KMS-11 (cell line): Measurements from ENCODE around the gene PSME3.

ENCODE experiments used
- H2AFZ ChIP-seq: fragments of 200-600 bp; sonication (generic); 2 replicates; pipeline ENCODE4 v1.6.1; 2016; ENCODE audit warnings: antibody characterized with exemption, mixed run types, low read depth
- H3K27ac ChIP-seq: fragments of 200-600 bp; sonication (generic); 2 replicates; pipeline ENCODE4 v1.6.1; 2016; ENCODE audit warnings: mild to moderate bottlenecking, mixed run types
- H3K27me3 ChIP-seq: fragments of 200-600 bp; sonication (generic); 2 replicates; pipeline ENCODE4 v1.6.1; 2017; ENCODE audit warnings: mild to moderate bottlenecking, low read depth, mixed run types, moderate library complexity; ENCODE audit not compliant: insufficient read depth
- H3K36me3 ChIP-seq: fragments of 200-600 bp; sonication (generic); 2 replicates; pipeline ENCODE4 v1.6.1; 2017; ENCODE audit warnings: mild to moderate bottlenecking, mixed run types; ENCODE audit not compliant: insufficient read depth
- H3K4me1 ChIP-seq: fragments of 200-600 bp; sonication (generic); 2 replicates; pipeline ENCODE4 v1.6.1; 2016; ENCODE audit warnings: mild to moderate bottlenecking, low read depth, mixed run types; ENCODE audit not compliant: poor library complexity, severe bottlenecking
- H3K4me2 ChIP-seq: fragments of 200-600 bp; sonication (generic); 2 replicates; pipeline ENCODE4 v1.7.0; 2016; ENCODE audit warnings: mild to moderate bottlenecking, mixed run types
- H3K4me3 ChIP-seq: fragments of 200-600 bp; sonication (generic); IDR thresholded peaks from 2 replicates; pipeline ENCODE4 v1.6.1; 2017; ENCODE audit warnings: low read depth, low read length, mixed read lengths; ENCODE audit not compliant: insufficient read depth
- H3K79me2 ChIP-seq: fragments of 200-600 bp; sonication (generic); 2 replicates; pipeline ENCODE4 v1.6.1; 2016; ENCODE audit warnings: low read depth, mixed run types; ENCODE audit not compliant: insufficient read depth
- H3K9ac ChIP-seq: fragments of 200-600 bp; sonication (generic); 2 replicates; pipeline ENCODE4 v1.6.1; 2016; ENCODE audit warnings: mild to moderate bottlenecking, mixed run types
- H4K20me1 ChIP-seq: fragments of 200-600 bp; sonication (generic); 2 replicates; pipeline ENCODE4 v1.6.1; 2016; ENCODE audit warnings: mild to moderate bottlenecking, mixed run types; ENCODE audit not compliant: insufficient read depth
- CTCF ChIP-seq: fragments of 200-600 bp; sonication (generic); conservative IDR thresholded peaks from 2 replicates; pipeline ENCODE4 v1.6.1; 2017; ENCODE audit warnings: low read depth, mild to moderate bottlenecking, antibody characterized with exemption, low read length, moderate library complexity, mixed read lengths

PSME3 gene

GRCh38 chr17:42819939-42820535 lies 13.2 kb upstream of the PSME3 start:
- Histone ChIP-seq H3K36me3 (peaks cover 8% of the 10 kb centered on the region; the same call in 1 of the 2 replicates), H3K79me2 (peaks cover 26% of the 10 kb centered on the region), H3K9ac (no peak overlapping the region), H3K4me1 (peaks cover 37% of the 10 kb centered on the region), H3K27me3 (no peaks in the 10 kb centered on the region), H4K20me1 (no peaks in the 10 kb centered on the region), H2AFZ (no peak overlapping the region), H3K4me2 (no peak overlapping the region), H3K4me3 (no peak overlapping the region), H3K27ac (no peak overlapping the region)
- peak; percentile 97 for TF ChIP-seq CTCF

- Histone ChIP-seq H3K36me3 (peaks cover 8% of the 10 kb centered on the region; the same call in 1 of the 2 replicates), H2AFZ (no peak overlapping the region), H3K4me3 (no peak overlapping the region), H3K4me1 (peaks cover 37% of the 10 kb centered on the region), H3K27ac (no peak overlapping the region), H3K27me3 (no peaks in the 10 kb centered on the region), H3K9ac (no peak overlapping the region), H3K79me2 (peaks cover 26% of the 10 kb centered on the region), H3K4me2 (no peak overlapping the region), H4K20me1 (no peaks in the 10 kb centered on the region)
- no peak for TF ChIP-seq CTCF
Observed at GRCh38 chr17:42821176-42821575, 12.0 kb upstream of the PSME3 start.

DNA sequence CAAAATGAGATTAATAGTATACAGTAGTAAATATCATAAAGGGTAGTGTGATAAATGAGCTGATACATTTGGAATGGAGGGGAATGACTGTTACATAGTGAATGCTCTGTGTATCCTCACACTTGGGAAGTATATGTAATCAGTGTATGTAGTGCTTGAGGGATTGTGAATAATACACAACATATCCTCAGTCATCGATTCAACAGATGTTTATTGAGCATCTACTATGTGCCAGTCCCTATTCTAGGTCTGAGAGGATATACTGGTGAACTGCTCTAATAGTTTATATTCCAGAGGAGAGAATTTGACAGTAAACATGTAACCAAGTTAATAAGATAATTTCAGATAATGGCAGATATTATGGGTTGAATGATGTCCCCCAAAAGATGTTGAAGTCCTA lies 5.7 kb upstream of the PSME3 start:
- Histone ChIP-seq H4K20me1 (no peaks in the 10 kb centered on the region), H3K27ac (no peak overlapping the region), H3K4me1 (peaks cover 26% of the 10 kb centered on the region), H3K79me2 (peaks cover 21% of the 10 kb centered on the region), H2AFZ (no peak overlapping the region), H3K4me3 (no peak overlapping the region), H3K36me3 (no peaks in the 10 kb centered on the region), H3K27me3 (no peaks in the 10 kb centered on the region), H3K4me2 (no peak overlapping the region), H3K9ac (no peak overlapping the region)
- TF ChIP-seq CTCF: no peak

DNA sequence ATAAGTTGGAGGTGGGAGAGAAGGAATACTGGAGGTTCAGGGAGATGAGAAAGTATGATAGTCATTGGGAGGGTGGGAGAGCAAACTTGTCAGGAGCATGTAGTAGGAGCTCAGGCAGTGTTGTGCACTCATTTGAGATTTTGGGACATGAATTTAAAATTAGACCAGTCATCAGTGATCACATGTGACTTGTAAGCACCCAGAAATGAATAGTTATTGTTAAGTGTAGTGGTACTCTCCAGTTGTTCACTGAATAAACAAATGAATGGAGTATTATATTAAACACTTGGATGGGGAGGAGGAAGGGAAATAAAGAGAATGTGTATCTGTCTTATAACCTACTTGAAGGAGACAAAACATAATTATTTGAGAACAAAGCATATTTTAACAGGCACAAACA lies 2.2 kb upstream of the PSME3 start:
- H3K27ac ChIP-seq: no peak overlapping the region
- peaks cover 39% of the 10 kb centered on the region for H3K79me2 ChIP-seq
- no peak overlapping the region for H2AFZ ChIP-seq
- H3K4me2 ChIP-seq: no peak overlapping the region
- no peak overlapping the region for H3K9ac ChIP-seq
- H3K27me3 ChIP-seq: no peaks in the 10 kb centered on the region
- no peak for TF ChIP-seq CTCF
- peaks cover 3% of the 10 kb centered on the region; the same call in 1 of the 2 replicates for H3K36me3 ChIP-seq
- H3K4me3 ChIP-seq: no peak overlapping the region
- peaks cover 19% of the 10 kb centered on the region for H3K4me1 ChIP-seq
- no peaks in the 10 kb centered on the region for H4K20me1 ChIP-seq
